ENCODE results near the gene RFTN1. TPM values are rescaled to one million over a fixed set of nuclear protein-coding genes. Genes with fewer than 3 reads are reported as not detected.

The RFTN1 gene
- total and polyA plus RNA-seq, 2 of the 8 experiments (the other 6 are each of a cell fraction or from before 2014, with no cell fraction given): 4.6 to 6.7 TPM

DNA sequence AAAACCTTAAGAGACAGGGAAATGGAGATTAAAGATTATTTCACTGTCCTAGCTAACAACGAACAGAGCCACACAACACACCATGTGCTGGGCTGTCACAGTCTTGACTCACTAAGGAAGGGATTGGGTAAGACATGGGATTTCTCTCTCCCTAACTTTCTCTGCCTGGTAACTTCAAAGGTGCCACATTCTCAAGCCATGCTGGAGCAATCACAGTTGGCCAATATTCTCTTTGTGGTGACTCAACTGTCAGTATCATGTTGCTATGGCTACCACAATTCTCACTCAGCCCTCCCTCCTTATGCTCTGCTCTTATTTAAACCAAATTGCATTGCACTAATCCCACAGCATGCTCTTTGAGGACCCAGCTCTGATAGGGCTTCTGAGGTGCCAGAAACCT, 174.5 kb downstream of the RFTN1 start:
- FAIRE-seq: no peak
- H3K27ac ChIP-seq (ENCODE audit: low read depth, low read length): no peak overlapping the region
- no peak for TF ChIP-seq POLR2AphosphoS5 (IDR thresholded peaks at IDR 0.05; ENCODE audit: low read depth, low read length)
- TF ChIP-seq, protein P1, sequence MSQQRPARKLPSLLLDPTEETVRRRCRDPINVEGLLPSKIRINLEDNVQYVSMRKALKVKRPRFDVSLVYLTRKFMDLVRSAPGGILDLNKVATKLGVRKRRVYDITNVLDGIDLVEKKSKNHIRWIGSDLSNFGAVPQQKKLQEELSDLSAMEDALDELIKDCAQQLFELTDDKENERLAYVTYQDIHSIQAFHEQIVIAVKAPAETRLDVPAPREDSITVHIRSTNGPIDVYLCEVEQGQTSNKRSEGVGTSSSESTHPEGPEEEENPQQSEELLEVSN (IDR thresholded peaks at IDR 0.05): no peak
- no peak for TF ChIP-seq CBX5 (IDR thresholded peaks at IDR 0.05; ENCODE audit: low read depth, low read length)
- no peak for TF ChIP-seq GABPA (IDR thresholded peaks at IDR 0.05; ENCODE audit: borderline replicate concordance, insufficient read depth, low read length)
- TF ChIP-seq TCF12 (IDR thresholded peaks at IDR 0.05; ENCODE audit: low read depth, low read length): no peak
- no peak for TF ChIP-seq ASH2L (IDR thresholded peaks at IDR 0.05; ENCODE audit: low read length)
- no peak for TF ChIP-seq CHD1 (IDR thresholded peaks at IDR 0.05; ENCODE audit: low read depth, low read length)
- no peak for TF ChIP-seq GTF2F1 (IDR thresholded peaks at IDR 0.05; ENCODE audit: borderline replicate concordance, low read depth, low read length)
- TF ChIP-seq POU5F1 (IDR thresholded peaks at IDR 0.05; ENCODE audit: low read depth, low read length): no peak
- no peak for TF ChIP-seq KDM5A (IDR thresholded peaks at IDR 0.05; ENCODE audit: low read length)
- no peak for TF ChIP-seq RNF2 (IDR thresholded peaks at IDR 0.05; ENCODE audit: borderline replicate concordance, low read depth, low read length, missing control alignments, poor library complexity, severe bottlenecking)
- no peak for TF ChIP-seq JUN (IDR thresholded peaks at IDR 0.05; ENCODE audit: low read depth, low read length)
- TF ChIP-seq PHF8 (conservative IDR thresholded peaks at IDR 0.05; ENCODE audit: low read depth, low read length): no peak
- no peak for TF ChIP-seq TEAD4 (IDR thresholded peaks at IDR 0.05; ENCODE audit: low read depth, low read length)

More for the DNA sequence above, 174.5 kb downstream of the RFTN1 start:
- no peak overlapping the region for H2AFZ ChIP-seq (ENCODE audit: low read length)
- ChIA-PET POLR2A (ENCODE audit: partially characterized antibody) (interaction anchor here (1.2 to 1.3 kb wide), 2 partner anchors 8 to 9 kb away, joined by 3 read pairs; no protein-coding TSS in a partner anchor), CTCF (ENCODE audit: partially characterized antibody) (interaction anchor here (1.1 to 2.5 kb wide), 3 partner anchors 20 to 71 kb away, joined by 3 to 9 read pairs (median 3); no protein-coding TSS in a partner anchor)
- no peaks in the 10 kb centered on the region; a peak in 1 of 7 replicates for H3K4me1 ChIP-seq (replicated peaks in 1 of 4; ENCODE audit: control insufficient read depth in 3 of 4, insufficient read depth in 4 of 4, low read length in 3 of 4)
- DNase-seq (ENCODE audit: low read depth in 1 of 2, low spot score in 2 of 2): no peak
- peaks cover 0 to 3% (median 1%) of the 10 kb centered on the region in 4 experiments; a peak in 2 of 8 replicates for H3K36me3 ChIP-seq (ENCODE audit: control insufficient read depth in 2 of 4, insufficient read depth in 4 of 4, low read length in 3 of 4)
- no peak overlapping the region for H4K5ac ChIP-seq (ENCODE audit: insufficient read length, low read depth, low read length)
- no peak overlapping the region for H3K9ac ChIP-seq (replicated peaks in 1 of 4; ENCODE audit: extremely low read depth in 1 of 4, low read depth in 3 of 4, low read length in 3 of 4)
- H4K8ac ChIP-seq (ENCODE audit: extremely low read depth, insufficient read depth, low read length): no peak overlapping the region
- H3K4ac ChIP-seq (replicated peaks; ENCODE audit: insufficient read length, low read depth, low read length): no peak overlapping the region
- no peak overlapping the region for H2BK15ac ChIP-seq (ENCODE audit: low read length)
- H3K14ac ChIP-seq (ENCODE audit: insufficient read length): no peak overlapping the region
- no peak overlapping the region for H3K23ac ChIP-seq (ENCODE audit: insufficient read length)
- H4K20me1 ChIP-seq (replicated peaks in 1 of 2; ENCODE audit: control insufficient read depth in 1 of 2, insufficient read depth in 2 of 2, low read length in 2 of 2): no peaks in the 10 kb centered on the region
- H2BK5ac ChIP-seq (ENCODE audit: low read depth, low read length): no peak overlapping the region
- no peaks in the 10 kb centered on the region for H3K79me1 ChIP-seq (ENCODE audit: low read depth, low read length)
- H3K18ac ChIP-seq (ENCODE audit: extremely low read depth, low read length): no peak overlapping the region
- H3K56ac ChIP-seq (replicated peaks; ENCODE audit: insufficient read length, low read depth, low read length): no peak overlapping the region
- H3K79me2 ChIP-seq (ENCODE audit: control insufficient read depth in 1 of 2, insufficient read depth in 2 of 2, low read length in 2 of 2): no peaks in the 10 kb centered on the region
- no peak overlapping the region for H2BK12ac ChIP-seq (ENCODE audit: low read depth, low read length)
- no peaks in the 10 kb centered on the region for H3K9me3 ChIP-seq (ENCODE audit: insufficient read depth in 2 of 2, low read depth in 1 of 2, low read length in 1 of 2)
- no peak overlapping the region for H2AK5ac ChIP-seq (ENCODE audit: low read depth, low read length)
- no peak overlapping the region for H4K91ac ChIP-seq (replicated peaks; ENCODE audit: insufficient read length, low read length)
- no peaks in the 10 kb centered on the region for H3K23me2 ChIP-seq (ENCODE audit: low read depth, low read length)
- no peak overlapping the region for H2BK20ac ChIP-seq (ENCODE audit: low read length)
- 88% methylated on average over 1 of the region's 1 CpG; no CpG with 5 or more reads in 1 of the 2 experiments for WGBS, 2 experiments (ENCODE audit: extremely low coverage in 1 of 2, insufficient coverage in 1 of 2, insufficient read length in 1 of 2, insufficient replicate concordance in 2 of 2, low coverage in 1 of 2, low lambda C conversion rate in 2 of 2, missing lambda C conversion rate in 1 of 2)
- H2BK120ac ChIP-seq (replicated peaks; ENCODE audit: low read depth, low read length): no peak overlapping the region
- no peaks in the 10 kb centered on the region for H3K27me3 ChIP-seq (replicated peaks in 1 of 4; ENCODE audit: control insufficient read depth in 3 of 4, extremely low read depth in 1 of 4, insufficient read depth in 3 of 4, low read length in 3 of 4)
- no peak overlapping the region for H3K4me3 ChIP-seq (ENCODE audit: extremely low read depth in 1 of 4, insufficient read depth in 2 of 4, low read depth in 3 of 4, low read length in 4 of 4)
- H3K4me2 ChIP-seq (ENCODE audit: insufficient read depth in 1 of 2, low read depth in 2 of 2, low read length in 2 of 2): no peak overlapping the region

Measured in H1 (cell line).